SK-N-SH treated with all-trans-retinoic acid at 6 μM for 48 hours (cell line): ENCODE results near the gene DAAM2.

Source experiments
- ATAC-seq: fragments of 200-7000 bp; cut with Tn5 transposase; 3 replicates; pipeline ENCODE4 v1.9.1; 2020; ENCODE audit warnings: mild to moderate bottlenecking, moderate library complexity
- ARNTL ChIP-seq: fragments of 450-650 bp; formaldehyde crosslinking; IDR thresholded peaks from 2 replicates; pipeline ENCODE4 v1.5.0; 2020; ENCODE audit warnings: low read depth, mild to moderate bottlenecking, moderate library complexity, borderline replicate concordance
- BACH2 ChIP-seq: fragments of 250-450 bp; sonication (Bioruptor Pico); IDR thresholded peaks from 2 replicates; pipeline ENCODE4 v1.9.0; 2021; ENCODE audit warnings: mild to moderate bottlenecking, borderline replicate concordance
- CSDC2 ChIP-seq: fragments of 250-450 bp; sonication (Bioruptor Pico); IDR thresholded peaks from 2 replicates; pipeline ENCODE4 v1.5.0; 2020; ENCODE audit warnings: mild to moderate bottlenecking, moderate library complexity
- ESRRG ChIP-seq: fragments of 250-450 bp; sonication (Bioruptor Pico); IDR thresholded peaks from 2 replicates; pipeline ENCODE4 v1.6.1; 2021; ENCODE audit warnings: mild to moderate bottlenecking
- GLIS3 ChIP-seq: fragments of 250-450 bp; sonication (Bioruptor Pico); IDR thresholded peaks from 2 replicates; pipeline ENCODE4 v1.5.0; 2020; ENCODE audit warnings: mild to moderate bottlenecking, moderate library complexity
- ISL1 ChIP-seq: fragments of 250-450 bp; sonication (Bioruptor Pico); IDR thresholded peaks from 2 replicates; pipeline ENCODE4 v2.1.2; 2022; ENCODE audit warnings: mild to moderate bottlenecking, moderate library complexity
- OSR1 ChIP-seq: fragments of 250-450 bp; sonication (Bioruptor Pico); IDR thresholded peaks from 2 replicates; pipeline ENCODE4 v1.8.0; 2022; ENCODE audit warnings: moderate library complexity, mild to moderate bottlenecking, inconsistent platforms
- PPARA ChIP-seq: fragments of 250-450 bp; sonication (Bioruptor Pico); IDR thresholded peaks from 2 replicates; pipeline ENCODE4 v1.5.0; 2020; ENCODE audit warnings: mild to moderate bottlenecking, borderline replicate concordance
- RARB ChIP-seq: fragments of 250-450 bp; sonication (Bioruptor Pico); IDR thresholded peaks from 2 replicates; pipeline ENCODE4 v1.8.0; 2021; ENCODE audit warnings: mild to moderate bottlenecking, moderate library complexity
- SNAI2 ChIP-seq: fragments of 250-450 bp; sonication (Bioruptor Pico); IDR thresholded peaks from 2 replicates; pipeline ENCODE4 v1.5.0; 2020; ENCODE audit warnings: mild to moderate bottlenecking, moderate library complexity
- TCF4 ChIP-seq: fragments of 250-450 bp; sonication (Bioruptor Pico); IDR thresholded peaks from 2 replicates; pipeline ENCODE4 v1.8.0; 2021; ENCODE audit warnings: mild to moderate bottlenecking, moderate library complexity, borderline replicate concordance
- TOX ChIP-seq: fragments of 250-450 bp; sonication (Bioruptor Pico); IDR thresholded peaks from 2 replicates; pipeline ENCODE4 v1.8.0; 2021; ENCODE audit warnings: mild to moderate bottlenecking, moderate library complexity, borderline replicate concordance
- ZC3H10 ChIP-seq: fragments of 250-450 bp; sonication (Bioruptor Pico); IDR thresholded peaks from 2 replicates; pipeline ENCODE4 v1.5.1; 2021; ENCODE audit warnings: mild to moderate bottlenecking, moderate library complexity
- ZFP3 ChIP-seq: fragments of 250-450 bp; sonication (Bioruptor Pico); IDR thresholded peaks from 2 replicates; pipeline ENCODE4 v1.5.0; 2020; ENCODE audit warnings: mild to moderate bottlenecking, moderate library complexity
- ZNF565 ChIP-seq: fragments of 450-650 bp; formaldehyde crosslinking; conservative IDR thresholded peaks from 2 replicates; pipeline ENCODE4 v1.5.0; 2020; ENCODE audit warnings: low read depth, mild to moderate bottlenecking, moderate library complexity
- ZNF70 ChIP-seq: fragments of 450-650 bp; formaldehyde crosslinking; IDR thresholded peaks from 2 replicates; pipeline ENCODE4 v1.5.0; 2020; ENCODE audit warnings: mild to moderate bottlenecking, moderate library complexity
- ZNF8 ChIP-seq: fragments of 450-650 bp; formaldehyde crosslinking; IDR thresholded peaks from 2 replicates; pipeline ENCODE4 v1.5.0; 2020; ENCODE audit warnings: mild to moderate bottlenecking, moderate library complexity
- TF ChIP-seq, protein P1 (sequence below): fragments of 250-450 bp; sonication (Bioruptor Pico); IDR thresholded peaks from 2 replicates; pipeline ENCODE4 v1.8.0; 2020; ENCODE audit warnings: mild to moderate bottlenecking, moderate library complexity, borderline replicate concordance
- TF ChIP-seq, protein P2 (sequence below): fragments of 250-450 bp; sonication (Bioruptor Pico); IDR thresholded peaks from 2 replicates; pipeline ENCODE4 v1.5.0; 2020; ENCODE audit warnings: mild to moderate bottlenecking, moderate library complexity
- TF ChIP-seq, protein P3 (sequence below): fragments of 250-450 bp; sonication (Bioruptor Pico); IDR thresholded peaks from 2 replicates; pipeline ENCODE4 v1.8.0; 2021; ENCODE audit warnings: low read depth, mild to moderate bottlenecking, moderate library complexity, borderline replicate concordance
- TF ChIP-seq, protein P4 (sequence below): fragments of 250-450 bp; sonication (Bioruptor Pico); IDR thresholded peaks from 2 replicates; pipeline ENCODE4 v1.5.1; 2020; ENCODE audit warnings: low read depth, mild to moderate bottlenecking, moderate library complexity

The DAAM2 gene

DNA sequence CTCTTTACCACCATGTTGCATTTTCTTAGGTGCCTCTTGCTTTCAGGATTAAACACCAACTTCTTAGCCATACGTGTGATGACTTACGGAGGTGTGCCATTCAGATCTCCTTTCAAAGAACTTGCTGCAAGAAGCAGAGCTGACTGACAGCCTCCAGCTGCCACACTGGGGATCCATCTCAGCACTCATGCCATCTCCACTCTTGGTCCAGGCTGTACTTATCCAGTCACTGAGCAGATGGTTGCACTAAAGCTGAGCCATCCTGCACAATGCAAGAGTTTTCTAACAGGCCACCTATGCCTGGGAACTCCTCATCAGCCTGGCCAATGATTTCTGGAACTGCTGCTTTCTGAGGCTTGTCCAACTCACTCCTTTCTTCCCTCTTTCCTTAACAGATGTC lies 35.6 kb upstream of the DAAM2 start:
- ATAC-seq: no peak
- no peak for TF ChIP-seq TOX (CRISPR knock-in tag)
- no peak for TF ChIP-seq TCF4 (CRISPR knock-in tag)
- TF ChIP-seq RARB (CRISPR knock-in tag): no peak
- TF ChIP-seq ZFP3 (CRISPR knock-in tag): no peak
- TF ChIP-seq, protein P1, sequence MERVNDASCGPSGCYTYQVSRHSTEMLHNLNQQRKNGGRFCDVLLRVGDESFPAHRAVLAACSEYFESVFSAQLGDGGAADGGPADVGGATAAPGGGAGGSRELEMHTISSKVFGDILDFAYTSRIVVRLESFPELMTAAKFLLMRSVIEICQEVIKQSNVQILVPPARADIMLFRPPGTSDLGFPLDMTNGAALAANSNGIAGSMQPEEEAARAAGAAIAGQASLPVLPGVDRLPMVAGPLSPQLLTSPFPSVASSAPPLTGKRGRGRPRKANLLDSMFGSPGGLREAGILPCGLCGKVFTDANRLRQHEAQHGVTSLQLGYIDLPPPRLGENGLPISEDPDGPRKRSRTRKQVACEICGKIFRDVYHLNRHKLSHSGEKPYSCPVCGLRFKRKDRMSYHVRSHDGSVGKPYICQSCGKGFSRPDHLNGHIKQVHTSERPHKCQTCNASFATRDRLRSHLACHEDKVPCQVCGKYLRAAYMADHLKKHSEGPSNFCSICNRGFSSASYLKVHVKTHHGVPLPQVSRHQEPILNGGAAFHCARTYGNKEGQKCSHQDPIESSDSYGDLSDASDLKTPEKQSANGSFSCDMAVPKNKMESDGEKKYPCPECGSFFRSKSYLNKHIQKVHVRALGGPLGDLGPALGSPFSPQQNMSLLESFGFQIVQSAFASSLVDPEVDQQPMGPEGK (CRISPR knock-in tag): no peak
- TF ChIP-seq ZNF8 (CRISPR knock-in tag): no peak
- TF ChIP-seq PPARA (CRISPR knock-in tag): no peak
- TF ChIP-seq ZNF565 (CRISPR knock-in tag): no peak
- TF ChIP-seq ARNTL: no peak
- no peak for TF ChIP-seq ESRRG (CRISPR knock-in tag)
- no peak for TF ChIP-seq CSDC2 (CRISPR knock-in tag)
- TF ChIP-seq ISL1 (CRISPR knock-in tag): no peak
- TF ChIP-seq SNAI2 (CRISPR knock-in tag): no peak
- TF ChIP-seq OSR1 (CRISPR knock-in tag): no peak
- TF ChIP-seq, protein P2, sequence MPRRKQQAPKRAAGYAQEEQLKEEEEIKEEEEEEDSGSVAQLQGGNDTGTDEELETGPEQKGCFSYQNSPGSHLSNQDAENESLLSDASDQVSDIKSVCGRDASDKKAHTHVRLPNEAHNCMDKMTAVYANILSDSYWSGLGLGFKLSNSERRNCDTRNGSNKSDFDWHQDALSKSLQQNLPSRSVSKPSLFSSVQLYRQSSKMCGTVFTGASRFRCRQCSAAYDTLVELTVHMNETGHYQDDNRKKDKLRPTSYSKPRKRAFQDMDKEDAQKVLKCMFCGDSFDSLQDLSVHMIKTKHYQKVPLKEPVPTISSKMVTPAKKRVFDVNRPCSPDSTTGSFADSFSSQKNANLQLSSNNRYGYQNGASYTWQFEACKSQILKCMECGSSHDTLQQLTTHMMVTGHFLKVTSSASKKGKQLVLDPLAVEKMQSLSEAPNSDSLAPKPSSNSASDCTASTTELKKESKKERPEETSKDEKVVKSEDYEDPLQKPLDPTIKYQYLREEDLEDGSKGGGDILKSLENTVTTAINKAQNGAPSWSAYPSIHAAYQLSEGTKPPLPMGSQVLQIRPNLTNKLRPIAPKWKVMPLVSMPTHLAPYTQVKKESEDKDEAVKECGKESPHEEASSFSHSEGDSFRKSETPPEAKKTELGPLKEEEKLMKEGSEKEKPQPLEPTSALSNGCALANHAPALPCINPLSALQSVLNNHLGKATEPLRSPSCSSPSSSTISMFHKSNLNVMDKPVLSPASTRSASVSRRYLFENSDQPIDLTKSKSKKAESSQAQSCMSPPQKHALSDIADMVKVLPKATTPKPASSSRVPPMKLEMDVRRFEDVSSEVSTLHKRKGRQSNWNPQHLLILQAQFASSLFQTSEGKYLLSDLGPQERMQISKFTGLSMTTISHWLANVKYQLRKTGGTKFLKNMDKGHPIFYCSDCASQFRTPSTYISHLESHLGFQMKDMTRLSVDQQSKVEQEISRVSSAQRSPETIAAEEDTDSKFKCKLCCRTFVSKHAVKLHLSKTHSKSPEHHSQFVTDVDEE (CRISPR knock-in tag): no peak
- TF ChIP-seq BACH2: no peak

DNA sequence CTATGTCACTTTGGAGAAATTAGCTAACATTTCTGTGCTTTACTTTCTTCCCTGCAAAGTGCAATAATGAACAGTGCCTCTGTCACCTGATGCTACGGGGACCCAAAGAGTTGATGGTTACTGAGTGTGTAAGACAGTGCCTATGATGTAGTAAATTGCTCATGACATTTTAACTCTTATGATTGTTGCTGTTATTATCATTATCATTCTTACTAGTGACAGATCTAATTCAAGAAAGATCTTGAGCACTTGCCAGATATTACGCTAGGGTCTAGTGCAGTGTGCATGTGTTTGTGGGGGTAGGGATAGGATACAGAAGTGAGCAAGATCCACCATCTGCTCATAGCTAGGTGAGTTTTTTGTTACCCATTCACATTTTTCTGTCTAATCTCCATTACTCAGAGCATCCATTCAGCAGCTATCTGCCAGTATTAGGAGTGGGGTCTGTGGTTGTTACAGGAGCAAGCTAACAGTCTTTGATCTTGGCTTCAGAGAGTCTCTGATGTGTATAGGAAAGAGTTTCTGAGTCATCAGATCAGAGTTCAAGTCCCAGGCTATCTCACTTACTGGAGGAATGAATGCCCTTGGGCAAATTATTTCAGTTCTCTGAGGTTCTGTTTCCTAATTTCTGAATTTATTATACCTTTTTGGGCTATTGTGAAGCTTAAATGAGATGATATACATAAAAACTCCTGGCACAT lies 33.1 kb upstream of the DAAM2 start:
- ATAC-seq: no peak
- no peak for TF ChIP-seq CSDC2 (CRISPR knock-in tag)
- TF ChIP-seq OSR1 (CRISPR knock-in tag): no peak
- no peak for TF ChIP-seq TCF4 (CRISPR knock-in tag)
- no peak for TF ChIP-seq ZNF565 (CRISPR knock-in tag)
- TF ChIP-seq ZC3H10 (CRISPR knock-in tag): no peak
- no peak for TF ChIP-seq ZNF70 (CRISPR knock-in tag)
- TF ChIP-seq, protein P1 (CRISPR knock-in tag): no peak
- TF ChIP-seq, protein P2 (CRISPR knock-in tag): no peak
- no peak for TF ChIP-seq GLIS3 (CRISPR knock-in tag)
- TF ChIP-seq, protein P3, sequence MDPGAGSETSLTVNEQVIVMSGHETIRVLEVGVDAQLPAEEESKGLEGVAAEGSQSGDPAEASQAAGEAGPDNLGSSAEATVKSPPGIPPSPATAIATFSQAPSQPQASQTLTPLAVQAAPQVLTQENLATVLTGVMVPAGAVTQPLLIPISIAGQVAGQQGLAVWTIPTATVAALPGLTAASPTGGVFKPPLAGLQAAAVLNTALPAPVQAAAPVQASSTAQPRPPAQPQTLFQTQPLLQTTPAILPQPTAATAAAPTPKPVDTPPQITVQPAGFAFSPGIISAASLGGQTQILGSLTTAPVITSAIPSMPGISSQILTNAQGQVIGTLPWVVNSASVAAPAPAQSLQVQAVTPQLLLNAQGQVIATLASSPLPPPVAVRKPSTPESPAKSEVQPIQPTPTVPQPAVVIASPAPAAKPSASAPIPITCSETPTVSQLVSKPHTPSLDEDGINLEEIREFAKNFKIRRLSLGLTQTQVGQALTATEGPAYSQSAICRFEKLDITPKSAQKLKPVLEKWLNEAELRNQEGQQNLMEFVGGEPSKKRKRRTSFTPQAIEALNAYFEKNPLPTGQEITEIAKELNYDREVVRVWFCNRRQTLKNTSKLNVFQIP (CRISPR knock-in tag): no peak
- no peak for TF ChIP-seq ARNTL
- no peak for TF ChIP-seq TOX (CRISPR knock-in tag)
- TF ChIP-seq ISL1 (CRISPR knock-in tag): no peak
- TF ChIP-seq, protein P4, sequence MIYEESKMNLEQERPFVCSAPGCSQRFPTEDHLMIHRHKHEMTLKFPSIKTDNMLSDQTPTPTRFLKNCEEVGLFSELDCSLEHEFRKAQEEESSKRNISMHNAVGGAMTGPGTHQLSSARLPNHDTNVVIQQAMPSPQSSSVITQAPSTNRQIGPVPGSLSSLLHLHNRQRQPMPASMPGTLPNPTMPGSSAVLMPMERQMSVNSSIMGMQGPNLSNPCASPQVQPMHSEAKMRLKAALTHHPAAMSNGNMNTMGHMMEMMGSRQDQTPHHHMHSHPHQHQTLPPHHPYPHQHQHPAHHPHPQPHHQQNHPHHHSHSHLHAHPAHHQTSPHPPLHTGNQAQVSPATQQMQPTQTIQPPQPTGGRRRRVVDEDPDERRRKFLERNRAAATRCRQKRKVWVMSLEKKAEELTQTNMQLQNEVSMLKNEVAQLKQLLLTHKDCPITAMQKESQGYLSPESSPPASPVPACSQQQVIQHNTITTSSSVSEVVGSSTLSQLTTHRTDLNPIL (CRISPR knock-in tag): no peak
- TF ChIP-seq PPARA (CRISPR knock-in tag): no peak
